K562 (cell line): ENCODE data around the gene C6orf62. TPM values are rescaled to one million over a fixed set of nuclear protein-coding genes. Genes with fewer than 3 reads are reported as not detected.

Experiments used
- JUND ChIP-seq, 2 experiments: IDR thresholded peaks; 2 replicates in 1 of 2; 3 replicates in 1 of 2; pipeline ENCODE4 v1.6.1; 2011; ENCODE audit warnings: borderline replicate concordance in 2 of 2, low read depth in 2 of 2, low read length in 2 of 2, improper control_type of control experiment in 1 of 2, missing biosample characterization in 1 of 2, missing genetic modification characterization in 1 of 2, missing genetic modification reagents in 1 of 2
- RBM25 ChIP-seq: fragments of 200-400 bp; formaldehyde crosslinking; IDR thresholded peaks from 2 replicates; pipeline ENCODE4 v1.6.1; 2018; ENCODE audit warnings: low read length, low read depth, moderate library complexity; ENCODE audit not compliant: severe bottlenecking
- TBL1XR1 ChIP-seq, 2 experiments: IDR thresholded peaks; 2 replicates each; pipeline ENCODE4 v1.6.1; 2012; ENCODE audit warnings: improper control_type of control experiment in 2 of 2, low read length in 2 of 2, mild to moderate bottlenecking in 1 of 2
- TCF3 ChIP-seq: sonication (generic); formaldehyde crosslinking; IDR thresholded peaks from 2 replicates; pipeline ENCODE4 v1.4.0; 2020; ENCODE audit warnings: mild to moderate bottlenecking, missing genetic modification reagents
- polyA plus RNA-seq, 8 experiments: library from polyadenylated mRNA; depleted of rRNA in 4 of 8; stranded (reverse) in 5 of 8; unstranded in 3 of 8; fragments of >200 nt; fragmentation: Nextera tagmentation in 2 of 8; fragmentation: Illumina TruSeq in 1 of 8; extraction: Ambion mirVana in 2 of 8; extraction: Trizol in 1 of 8; gene quantifications; 2 replicates each; pipeline versions ENCODE4 v1.2.1 to v1.2.3, GENCODE V29; 2011 to 2014; ENCODE audit warnings: inconsistent platforms in 1 of 8, missing spikeins in 1 of 8
- total RNA-seq, 7 experiments: library from RNA; depleted of rRNA in 6 of 7; stranded (reverse); fragments of >200 nt in 6 of 7; fragmentation: Illumina TruSeq in 2 of 7; extraction: Trizol in 2 of 7; gene quantifications; 2 replicates each; pipeline versions ENCODE4 v1.2.1 to v1.2.3, GENCODE V29; 2011 to 2021; ENCODE audit warnings: low replicate concordance in 1 of 7
- TF ChIP-seq, protein P1 (sequence below): fragments of 250-450 bp; sonication (Bioruptor Pico); IDR thresholded peaks from 2 replicates; pipeline ENCODE4 v1.4.0; 2020; ENCODE audit warnings: mild to moderate bottlenecking, moderate library complexity, borderline replicate concordance
- TF ChIP-seq, protein P2 (sequence below): sonication (generic); formaldehyde crosslinking; IDR thresholded peaks from 2 replicates; pipeline ENCODE4 v1.8.0; 2022; ENCODE audit warnings: mild to moderate bottlenecking, missing genetic modification reagents
- TF ChIP-seq, protein P3 (sequence below): fragments of 450-650 bp; IDR thresholded peaks from 2 replicates; pipeline ENCODE4 v1.6.1; 2016; ENCODE audit warnings: low read depth
- TF ChIP-seq, protein P4 (sequence below): fragments of 250-450 bp; sonication (Bioruptor Pico); IDR thresholded peaks from 2 replicates; pipeline ENCODE4 v1.9.0; 2021; ENCODE audit warnings: mild to moderate bottlenecking, inconsistent platforms

C6orf62 gene
- total and polyA plus RNA-seq, 9 of the 15 experiments (the other 6 are each of a cell fraction or from before 2014, with no cell fraction given), result 48.5 to 579 (median 111) TPM

DNA sequence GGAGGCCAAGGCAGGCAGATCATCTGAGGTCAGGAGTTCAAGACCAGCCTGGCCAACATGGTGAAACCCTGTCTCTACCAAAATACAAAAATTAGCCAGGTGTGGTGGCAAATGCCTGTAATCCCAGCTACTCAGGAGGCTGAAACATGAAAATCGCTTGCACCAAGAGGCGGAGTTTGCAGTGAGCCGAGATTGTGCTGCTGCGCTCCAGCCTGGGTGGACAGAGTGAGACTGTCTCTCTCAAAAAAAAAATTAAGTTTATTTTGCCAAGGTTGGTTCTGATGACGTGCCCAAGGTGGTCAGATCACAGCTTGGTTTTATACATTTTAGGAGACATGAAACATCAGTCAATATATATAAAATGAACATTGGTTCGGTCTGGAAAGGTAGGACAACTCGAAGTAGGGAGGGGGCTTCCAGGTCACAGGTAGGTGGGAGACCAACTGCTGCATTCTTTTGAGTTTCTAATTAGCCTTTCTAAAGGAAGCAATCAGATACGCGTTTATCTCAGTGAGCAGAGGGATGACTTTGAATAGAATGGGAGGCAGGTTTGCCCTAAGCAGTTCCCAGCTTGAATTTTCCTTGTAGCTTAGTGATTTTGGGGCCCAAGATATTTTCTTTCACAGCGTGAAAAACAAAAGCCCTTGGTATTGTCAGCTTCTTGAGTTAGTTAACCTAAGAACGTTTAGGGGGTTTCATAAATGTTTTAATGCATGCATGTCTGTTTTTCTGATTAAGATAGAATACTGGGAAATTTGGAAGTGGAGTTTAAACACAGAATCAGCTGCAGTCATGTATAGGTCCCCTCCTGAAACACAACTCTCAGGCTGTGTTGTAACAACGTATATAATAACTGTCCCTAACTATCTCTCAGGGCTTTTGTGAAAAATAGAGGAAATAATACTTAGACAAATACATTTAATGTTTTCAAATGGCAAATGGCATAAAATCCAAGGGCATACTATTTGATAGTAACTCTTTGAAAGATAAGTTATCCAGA is 35.4 kb downstream of the C6orf62 start (continued):
- TF ChIP-seq, protein P1, sequence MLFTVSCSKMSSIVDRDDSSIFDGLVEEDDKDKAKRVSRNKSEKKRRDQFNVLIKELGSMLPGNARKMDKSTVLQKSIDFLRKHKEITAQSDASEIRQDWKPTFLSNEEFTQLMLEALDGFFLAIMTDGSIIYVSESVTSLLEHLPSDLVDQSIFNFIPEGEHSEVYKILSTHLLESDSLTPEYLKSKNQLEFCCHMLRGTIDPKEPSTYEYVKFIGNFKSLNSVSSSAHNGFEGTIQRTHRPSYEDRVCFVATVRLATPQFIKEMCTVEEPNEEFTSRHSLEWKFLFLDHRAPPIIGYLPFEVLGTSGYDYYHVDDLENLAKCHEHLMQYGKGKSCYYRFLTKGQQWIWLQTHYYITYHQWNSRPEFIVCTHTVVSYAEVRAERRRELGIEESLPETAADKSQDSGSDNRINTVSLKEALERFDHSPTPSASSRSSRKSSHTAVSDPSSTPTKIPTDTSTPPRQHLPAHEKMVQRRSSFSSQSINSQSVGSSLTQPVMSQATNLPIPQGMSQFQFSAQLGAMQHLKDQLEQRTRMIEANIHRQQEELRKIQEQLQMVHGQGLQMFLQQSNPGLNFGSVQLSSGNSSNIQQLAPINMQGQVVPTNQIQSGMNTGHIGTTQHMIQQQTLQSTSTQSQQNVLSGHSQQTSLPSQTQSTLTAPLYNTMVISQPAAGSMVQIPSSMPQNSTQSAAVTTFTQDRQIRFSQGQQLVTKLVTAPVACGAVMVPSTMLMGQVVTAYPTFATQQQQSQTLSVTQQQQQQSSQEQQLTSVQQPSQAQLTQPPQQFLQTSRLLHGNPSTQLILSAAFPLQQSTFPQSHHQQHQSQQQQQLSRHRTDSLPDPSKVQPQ (CRISPR knock-in tag), result no peak
- TF ChIP-seq, protein P2, sequence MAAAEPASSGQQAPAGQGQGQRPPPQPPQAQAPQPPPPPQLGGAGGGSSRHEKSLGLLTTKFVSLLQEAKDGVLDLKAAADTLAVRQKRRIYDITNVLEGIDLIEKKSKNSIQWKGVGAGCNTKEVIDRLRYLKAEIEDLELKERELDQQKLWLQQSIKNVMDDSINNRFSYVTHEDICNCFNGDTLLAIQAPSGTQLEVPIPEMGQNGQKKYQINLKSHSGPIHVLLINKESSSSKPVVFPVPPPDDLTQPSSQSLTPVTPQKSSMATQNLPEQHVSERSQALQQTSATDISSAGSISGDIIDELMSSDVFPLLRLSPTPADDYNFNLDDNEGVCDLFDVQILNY, result no peak
- TF ChIP-seq RBM25, result no peak
- TF ChIP-seq, protein P3, sequence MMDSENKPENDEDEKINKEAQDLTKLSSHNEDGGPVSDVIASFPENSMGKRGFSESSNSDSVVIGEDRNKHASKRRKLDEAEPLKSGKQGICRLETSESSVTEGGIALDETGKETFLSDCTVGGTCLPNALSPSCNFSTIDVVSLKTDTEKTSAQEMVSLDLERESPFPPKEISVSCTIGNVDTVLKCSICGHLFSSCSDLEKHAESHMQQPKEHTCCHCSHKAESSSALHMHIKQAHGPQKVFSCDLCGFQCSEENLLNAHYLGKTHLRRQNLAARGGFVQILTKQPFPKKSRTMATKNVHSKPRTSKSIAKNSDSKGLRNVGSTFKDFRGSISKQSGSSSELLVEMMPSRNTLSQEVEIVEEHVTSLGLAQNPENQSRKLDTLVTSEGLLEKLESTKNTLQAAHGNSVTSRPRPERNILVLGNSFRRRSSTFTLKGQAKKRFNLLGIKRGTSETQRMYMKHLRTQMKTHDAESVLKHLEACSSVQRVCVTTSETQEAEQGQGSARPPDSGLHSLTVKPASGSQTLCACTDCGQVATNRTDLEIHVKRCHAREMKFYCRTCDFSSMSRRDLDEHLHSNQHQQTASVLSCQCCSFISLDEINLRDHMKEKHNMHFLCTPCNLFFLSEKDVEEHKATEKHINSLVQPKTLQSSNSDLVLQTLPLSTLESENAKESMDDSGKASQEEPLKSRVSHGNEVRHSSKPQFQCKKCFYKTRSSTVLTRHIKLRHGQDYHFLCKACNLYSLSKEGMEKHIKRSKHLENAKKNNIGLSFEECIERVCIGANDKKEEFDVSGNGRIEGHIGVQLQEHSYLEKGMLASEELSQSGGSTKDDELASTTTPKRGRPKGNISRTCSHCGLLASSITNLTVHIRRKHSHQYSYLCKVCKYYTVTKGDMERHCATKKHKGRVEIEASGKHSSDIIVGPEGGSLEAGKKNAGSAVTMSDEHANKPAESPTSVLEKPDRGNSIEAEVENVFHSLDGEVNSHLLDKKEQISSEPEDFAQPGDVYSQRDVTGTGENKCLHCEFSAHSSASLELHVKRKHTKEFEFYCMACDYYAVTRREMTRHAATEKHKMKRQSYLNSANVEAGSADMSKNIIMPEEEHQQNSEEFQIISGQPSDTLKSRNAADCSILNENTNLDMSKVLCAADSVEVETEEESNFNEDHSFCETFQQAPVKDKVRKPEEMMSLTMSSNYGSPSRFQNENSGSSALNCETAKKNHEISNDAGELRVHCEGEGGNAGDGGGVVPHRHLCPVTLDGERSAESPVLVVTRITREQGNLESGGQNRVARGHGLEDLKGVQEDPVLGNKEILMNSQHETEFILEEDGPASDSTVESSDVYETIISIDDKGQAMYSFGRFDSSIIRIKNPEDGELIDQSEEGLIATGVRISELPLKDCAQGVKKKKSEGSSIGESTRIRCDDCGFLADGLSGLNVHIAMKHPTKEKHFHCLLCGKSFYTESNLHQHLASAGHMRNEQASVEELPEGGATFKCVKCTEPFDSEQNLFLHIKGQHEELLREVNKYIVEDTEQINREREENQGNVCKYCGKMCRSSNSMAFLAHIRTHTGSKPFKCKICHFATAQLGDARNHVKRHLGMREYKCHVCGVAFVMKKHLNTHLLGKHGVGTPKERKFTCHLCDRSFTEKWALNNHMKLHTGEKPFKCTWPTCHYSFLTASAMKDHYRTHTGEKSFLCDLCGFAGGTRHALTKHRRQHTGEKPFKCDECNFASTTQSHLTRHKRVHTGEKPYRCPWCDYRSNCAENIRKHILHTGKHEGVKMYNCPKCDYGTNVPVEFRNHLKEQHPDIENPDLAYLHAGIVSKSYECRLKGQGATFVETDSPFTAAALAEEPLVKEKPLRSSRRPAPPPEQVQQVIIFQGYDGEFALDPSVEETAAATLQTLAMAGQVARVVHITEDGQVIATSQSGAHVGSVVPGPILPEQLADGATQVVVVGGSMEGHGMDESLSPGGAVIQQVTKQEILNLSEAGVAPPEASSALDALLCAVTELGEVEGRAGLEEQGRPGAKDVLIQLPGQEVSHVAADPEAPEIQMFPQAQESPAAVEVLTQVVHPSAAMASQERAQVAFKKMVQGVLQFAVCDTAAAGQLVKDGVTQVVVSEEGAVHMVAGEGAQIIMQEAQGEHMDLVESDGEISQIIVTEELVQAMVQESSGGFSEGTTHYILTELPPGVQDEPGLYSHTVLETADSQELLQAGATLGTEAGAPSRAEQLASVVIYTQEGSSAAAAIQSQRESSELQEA, result no peak
- TF ChIP-seq TCF3 (CRISPR knock-in tag), result 0 out of 2 replicates have a peak, but pooled peaks have one; percentile 39
- no peak for TF ChIP-seq TBL1XR1 (IDR thresholded peaks at IDR 0.05; ENCODE audit: low read length in 2 of 2)
- TF ChIP-seq, protein P4, sequence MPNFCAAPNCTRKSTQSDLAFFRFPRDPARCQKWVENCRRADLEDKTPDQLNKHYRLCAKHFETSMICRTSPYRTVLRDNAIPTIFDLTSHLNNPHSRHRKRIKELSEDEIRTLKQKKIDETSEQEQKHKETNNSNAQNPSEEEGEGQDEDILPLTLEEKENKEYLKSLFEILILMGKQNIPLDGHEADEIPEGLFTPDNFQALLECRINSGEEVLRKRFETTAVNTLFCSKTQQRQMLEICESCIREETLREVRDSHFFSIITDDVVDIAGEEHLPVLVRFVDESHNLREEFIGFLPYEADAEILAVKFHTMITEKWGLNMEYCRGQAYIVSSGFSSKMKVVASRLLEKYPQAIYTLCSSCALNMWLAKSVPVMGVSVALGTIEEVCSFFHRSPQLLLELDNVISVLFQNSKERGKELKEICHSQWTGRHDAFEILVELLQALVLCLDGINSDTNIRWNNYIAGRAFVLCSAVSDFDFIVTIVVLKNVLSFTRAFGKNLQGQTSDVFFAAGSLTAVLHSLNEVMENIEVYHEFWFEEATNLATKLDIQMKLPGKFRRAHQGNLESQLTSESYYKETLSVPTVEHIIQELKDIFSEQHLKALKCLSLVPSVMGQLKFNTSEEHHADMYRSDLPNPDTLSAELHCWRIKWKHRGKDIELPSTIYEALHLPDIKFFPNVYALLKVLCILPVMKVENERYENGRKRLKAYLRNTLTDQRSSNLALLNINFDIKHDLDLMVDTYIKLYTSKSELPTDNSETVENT (CRISPR knock-in tag), result no peak
- TF ChIP-seq JUND (IDR thresholded peaks at IDR 0.05; ENCODE audit: borderline replicate concordance, low read depth, low read length), result peak; percentile 42; the same call in 1 of the 2 replicates
- TF ChIP-seq JUND (tag; IDR thresholded peaks at IDR 0.05; ENCODE audit: borderline replicate concordance, low read depth, low read length), result no peak
